CD14-positive monocyte (primary cell): ENCODE results near the gene LACC1. TPM values are rescaled to one million over a fixed set of nuclear protein-coding genes. Genes with fewer than 3 reads are reported as not detected.

ENCODE experiments used
- DNase-seq, 3 donors: peaks; one replicate each; pipeline ENCODE4 v3.0.0-alpha.2; 2011 to 2022
- H2AFZ ChIP-seq: 2 replicates; pipeline ENCODE4 v1.6.0; 2012; ENCODE audit warnings: mild to moderate bottlenecking, low read depth, low read length, inconsistent platforms; ENCODE audit not compliant: insufficient read depth, poor library complexity, severe bottlenecking
- H3K27ac ChIP-seq, 2 donors: 1 replicate in 1 of 2; 2 replicates in 1 of 2; pipeline ENCODE4 v1.5.1; 2012 to 2013; ENCODE audit warnings: low read length in 2 of 2, control low read depth in 1 of 2, inconsistent platforms in 1 of 2, low read depth in 1 of 2, mild to moderate bottlenecking in 1 of 2
- H3K27me3 ChIP-seq, 2 donors: one replicate each; pipeline versions ENCODE4 v1.6.0 to v1.6.1; 2011 to 2013; ENCODE audit warnings: low read length in 2 of 2; ENCODE audit not compliant: control insufficient read depth in 2 of 2, insufficient read depth in 2 of 2
- H3K36me3 ChIP-seq, 2 donors: replicated peaks in 1 of 2; 1 replicate in 1 of 2; 2 replicates in 1 of 2; pipeline versions ENCODE4 v1.5.1 to v1.6.1; 2012 to 2013; ENCODE audit warnings: low read length in 2 of 2, control low read depth in 1 of 2, inconsistent platforms in 1 of 2, mild to moderate bottlenecking in 1 of 2; ENCODE audit not compliant: insufficient read depth in 2 of 2, control insufficient read depth in 1 of 2
- H3K4me1 ChIP-seq, 2 donors: 1 replicate in 1 of 2; 2 replicates in 1 of 2; pipeline versions ENCODE4 v1.5.1 to v1.6.1; 2012 to 2013; ENCODE audit warnings: low read length in 2 of 2, control low read depth in 1 of 2, inconsistent platforms in 1 of 2, mild to moderate bottlenecking in 1 of 2, moderate library complexity in 1 of 2; ENCODE audit not compliant: insufficient read depth in 2 of 2, control insufficient read depth in 1 of 2
- H3K4me2 ChIP-seq: replicated peaks from 2 replicates; pipeline ENCODE3; 2012; ENCODE audit warnings: low read length, moderate library complexity, mild to moderate bottlenecking; ENCODE audit not compliant: poor library complexity, severe bottlenecking; ENCODE audit errors: extremely low read depth
- H3K4me3 ChIP-seq, 3 experiments: fragments of 200-600 bp in 1 of 3; sonication (generic) in 1 of 3; replicated peaks in 1 of 3; 1 replicate in 2 of 3; 2 replicates in 1 of 3; pipeline ENCODE4 v1.5.1; 2011 to 2013; ENCODE audit warnings: low read length in 3 of 3, mild to moderate bottlenecking in 3 of 3, control low read depth in 2 of 3, low read depth in 2 of 3, inconsistent platforms in 1 of 3, moderate library complexity in 1 of 3
- H3K79me2 ChIP-seq: 2 replicates; pipeline ENCODE4 v1.6.0; 2012; ENCODE audit warnings: mild to moderate bottlenecking, control low read depth, inconsistent platforms, low read length, moderate library complexity; ENCODE audit not compliant: insufficient read depth
- H3K9ac ChIP-seq: 2 replicates; pipeline ENCODE4 v1.6.0; 2017; ENCODE audit warnings: low read length, mild to moderate bottlenecking; ENCODE audit not compliant: insufficient read depth, poor library complexity, severe bottlenecking
- H3K9me3 ChIP-seq, 2 donors: replicated peaks in 1 of 2; 1 replicate in 1 of 2; 2 replicates in 1 of 2; pipeline versions ENCODE4 v1.5.1 to v1.6.1; 2012 to 2013; ENCODE audit warnings: low read length in 2 of 2, control low read depth in 1 of 2; ENCODE audit not compliant: control insufficient read depth in 1 of 2, insufficient read depth in 1 of 2
- H4K20me1 ChIP-seq: 2 replicates; pipeline ENCODE4 v1.6.0; 2012; ENCODE audit warnings: mild to moderate bottlenecking, low read length, control low read depth, moderate library complexity; ENCODE audit not compliant: insufficient read depth
- H3K27ac Mint-ChIP-seq, 7 donors: one replicate each; pipeline ENCODE4 v1.8.0; 2020; ENCODE audit warnings: mild to moderate bottlenecking in 7 of 7, mixed read lengths in 7 of 7, moderate library complexity in 6 of 7, inconsistent platforms in 2 of 7
- H3K27me3 Mint-ChIP-seq, 3 donors: one replicate each; pipeline ENCODE4 v1.8.0; 2021 to 2022; ENCODE audit warnings: low read depth in 3 of 3, mild to moderate bottlenecking in 3 of 3, mixed read lengths in 3 of 3, moderate library complexity in 3 of 3, inconsistent platforms in 1 of 3
- H3K36me3 Mint-ChIP-seq, 2 donors: one replicate each; pipeline ENCODE4 v1.8.0; 2020; ENCODE audit warnings: mixed read lengths in 2 of 2, inconsistent platforms in 1 of 2, mild to moderate bottlenecking in 1 of 2
- H3K4me1 Mint-ChIP-seq: one replicate; pipeline ENCODE4 v1.8.0; 2020; ENCODE audit warnings: mild to moderate bottlenecking, mixed read lengths
- H3K4me3 Mint-ChIP-seq, 2 donors: one replicate each; pipeline ENCODE4 v1.8.0; 2020; ENCODE audit warnings: mild to moderate bottlenecking in 2 of 2, mixed read lengths in 2 of 2, moderate library complexity in 1 of 2
- H3K9me3 Mint-ChIP-seq, 7 donors: one replicate each; pipeline ENCODE4 v1.8.0; 2020 to 2022; ENCODE audit warnings: mixed read lengths in 7 of 7, mild to moderate bottlenecking in 6 of 7, moderate library complexity in 6 of 7, inconsistent platforms in 2 of 7
- CTCF ChIP-seq: fragments of 200-600 bp; IDR thresholded peaks from one replicate; pipeline ENCODE4 v1.8.0; 2022; ENCODE audit warnings: antibody characterized with exemption, mild to moderate bottlenecking
- WGBS: methylation state at CpG from one replicate; pipeline ENCODE4 v1.1.5; 2013; ENCODE audit warnings: missing lambda C conversion rate; ENCODE audit not compliant: insufficient coverage; 5-methylcytosine and 5-hydroxymethylcytosine counted together
- intact Hi-C, 2 donors: fragments of 100-400 bp; cut with micrococcal nuclease; formaldehyde crosslinking; loops; one replicate each; pipeline versions ENCODE4 v1.15.0 to v1.15.1; 2023
- polyA plus RNA-seq, 3 donors: library from polyadenylated mRNA; depleted of rRNA in 1 of 3; unstranded in 2 of 3; stranded (reverse) in 1 of 3; fragments of 300-500 nt in 2 of 3; fragments of >200 nt in 1 of 3; fragmentation: Illumina TruSeq in 2 of 3; gene quantifications; 1 replicate in 2 of 3; 2 replicates in 1 of 3; pipeline ENCODE4 v1.2.3, GENCODE V29; 2012 to 2021

The LACC1 gene
- polyA plus RNA-seq, 3 donors, result 2.6 to 7.7 (median 5.9) TPM

- WGBS, result 60% methylated on average over 1 of the region's 4 CpGs
- Mint-ChIP-seq H3K27me3 (peaks cover 0 to 3% (median 0%) of the 10 kb centered on the region in 3 donors), H3K9me3 (peaks cover 0 to 4% (median 0%) of the 10 kb centered on the region in 7 donors), H3K27ac (no peak overlapping the region), H3K4me1 (no peaks in the 10 kb centered on the region), H3K4me3 (no peak overlapping the region), H3K36me3 (no peaks in the 10 kb centered on the region)
- H3K9ac ChIP-seq, result no peak overlapping the region
- H3K27ac ChIP-seq, result no peak overlapping the region
- no peak for TF ChIP-seq CTCF
- H2AFZ ChIP-seq, result no peak overlapping the region
- intact Hi-C loops, result no loop called here
- no peaks in the 10 kb centered on the region for H3K79me2 ChIP-seq
- H3K4me2 ChIP-seq, result no peak overlapping the region
- H3K27me3 ChIP-seq, result no peaks in the 10 kb centered on the region
- no peaks in the 10 kb centered on the region for H3K4me1 ChIP-seq
- no peak for DNase-seq
- H4K20me1 ChIP-seq, result no peaks in the 10 kb centered on the region
- no peak overlapping the region for H3K4me3 ChIP-seq
- H3K9me3 ChIP-seq, result no peaks in the 10 kb centered on the region
- no peaks in the 10 kb centered on the region for H3K36me3 ChIP-seq
Observed at GRCh38 chr13:43838909-43839308, 40.8 kb upstream of the LACC1 start.

- no peak overlapping the region for H3K27ac ChIP-seq
- no CpG with 5 or more reads among the region's 3 CpGs for WGBS
Observed at GRCh38 chr13:43846496-43847158, 33.1 kb upstream of the LACC1 start.

More at GRCh38 chr13:43846496-43847158, 33.1 kb upstream of the LACC1 start:
- DNase-seq, result no peak
- Mint-ChIP-seq H3K9me3 (peaks cover 17 to 24% (median 18%) of the 10 kb centered on the region in 7 donors), H3K4me1 (peaks cover 22% of the 10 kb centered on the region), H3K27ac (no peak overlapping the region), H3K27me3 (peaks cover 0 to 2% (median 1%) of the 10 kb centered on the region in 3 donors), H3K36me3 (peaks cover 0 to 10% of the 10 kb centered on the region in 2 donors), H3K4me3 (no peak overlapping the region)
- no peak overlapping the region for H2AFZ ChIP-seq
- TF ChIP-seq CTCF, result no peak
- no peak overlapping the region for H3K4me3 ChIP-seq
- intact Hi-C loops, result no loop called here
- no peaks in the 10 kb centered on the region for H3K36me3 ChIP-seq
- H3K9me3 ChIP-seq, result peaks cover 10 to 21% of the 10 kb centered on the region in 2 donors
- H3K79me2 ChIP-seq, result no peaks in the 10 kb centered on the region
- no peak overlapping the region for H3K9ac ChIP-seq
- no peak overlapping the region for H3K4me2 ChIP-seq
- peaks cover 11 to 27% of the 10 kb centered on the region in 2 donors for H3K4me1 ChIP-seq
- H3K27me3 ChIP-seq, result no peaks in the 10 kb centered on the region
- H4K20me1 ChIP-seq, result no peaks in the 10 kb centered on the region
